ENCODE results near the gene ZBTB25.

ZBTB25 gene

GRCh38 chr14:64502456-64502855 lies 1.2 kb downstream of the ZBTB25 start:
- TF ChIP-seq CTCF (IDR thresholded peaks at IDR 0.05), result no peak

DNA sequence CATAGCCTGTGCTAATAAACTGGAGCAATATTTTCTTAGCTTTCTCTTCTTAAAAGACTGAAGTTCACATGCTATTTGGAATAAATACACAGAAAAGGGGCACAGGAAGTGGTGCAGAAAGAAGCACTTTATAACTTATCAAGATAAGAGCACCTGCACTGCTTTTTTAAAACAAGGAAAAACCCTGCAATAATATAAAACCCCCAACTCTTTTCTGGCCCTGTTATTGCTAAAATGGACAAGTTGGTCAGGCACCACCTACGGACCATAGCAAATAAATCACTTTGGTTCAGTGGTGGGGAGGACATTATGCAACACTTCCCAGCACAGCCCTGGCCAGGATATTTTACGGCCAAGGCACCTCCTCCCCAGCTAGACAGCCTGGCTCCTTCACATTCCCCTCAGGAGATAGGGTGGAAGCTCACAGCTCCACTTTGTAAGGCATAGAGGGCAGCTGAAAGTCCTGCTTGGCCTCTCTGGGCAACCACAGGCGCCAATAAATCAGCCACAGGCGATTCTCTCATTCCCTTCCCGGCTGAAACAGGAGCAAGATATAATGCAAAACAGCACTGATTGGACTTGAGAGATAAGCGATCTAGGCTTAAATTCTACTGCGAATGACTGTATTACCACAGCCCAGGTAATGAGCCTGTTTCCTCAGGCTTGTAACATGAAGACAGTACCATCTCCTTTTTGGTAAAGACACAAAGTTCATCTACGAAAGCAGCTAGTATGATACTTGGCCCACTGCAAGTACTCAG lies 2.0 kb downstream of the ZBTB25 start:
- no peak for TF ChIP-seq CTCF (IDR thresholded peaks at IDR 0.05)

DNA sequence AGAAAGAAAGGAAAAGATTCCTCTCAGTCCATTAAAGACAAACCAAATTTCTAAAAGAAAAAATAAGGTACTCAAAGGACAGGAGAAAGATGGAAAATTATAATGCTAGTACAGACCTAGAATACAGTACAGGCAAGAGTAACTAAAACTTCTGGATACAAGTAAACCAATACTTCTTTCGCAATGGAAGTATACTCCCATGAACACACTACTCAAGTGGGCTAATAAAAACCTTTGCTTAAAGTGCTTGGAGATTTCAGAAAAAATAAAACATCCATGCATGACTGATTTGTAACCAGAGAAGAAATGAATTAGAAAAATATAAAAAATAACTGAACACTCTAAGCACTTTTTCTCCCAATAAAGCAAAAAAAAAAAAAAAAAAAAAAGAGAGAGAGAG lies 3.5 kb downstream of the ZBTB25 start:
- TF ChIP-seq CTCF (IDR thresholded peaks at IDR 0.05), result no peak

GRCh38 chr14:64496764-64497163 lies 6.9 kb downstream of the ZBTB25 start:
- no peak for TF ChIP-seq CTCF (IDR thresholded peaks at IDR 0.05)

DNA sequence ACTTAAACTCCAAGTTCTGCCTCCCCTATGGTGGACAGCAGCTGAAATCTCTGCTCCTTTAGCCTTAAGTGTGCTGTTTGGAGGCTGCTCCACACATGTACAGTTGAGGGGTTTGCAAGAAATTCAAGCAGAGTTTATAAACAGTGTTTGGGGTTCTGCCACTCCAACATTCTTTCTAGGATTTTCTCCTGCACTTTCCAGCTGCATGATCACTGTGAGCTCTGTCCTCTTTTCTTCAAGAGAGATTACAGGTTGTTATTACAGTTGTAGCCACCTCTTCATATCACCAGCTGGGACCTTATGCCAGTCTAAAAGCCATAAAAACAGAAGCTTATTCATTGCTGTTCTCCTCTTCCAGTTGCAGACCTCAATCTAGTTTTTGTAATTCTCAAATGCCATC lies 8.4 kb downstream of the ZBTB25 start:
- TF ChIP-seq CTCF (IDR thresholded peaks at IDR 0.05), result no peak

- TF ChIP-seq CTCF (IDR thresholded peaks at IDR 0.05), result no peak
These were observed 10.2 kb downstream of the ZBTB25 start for GRCh38 chr14:64493455-64493854.

DNA sequence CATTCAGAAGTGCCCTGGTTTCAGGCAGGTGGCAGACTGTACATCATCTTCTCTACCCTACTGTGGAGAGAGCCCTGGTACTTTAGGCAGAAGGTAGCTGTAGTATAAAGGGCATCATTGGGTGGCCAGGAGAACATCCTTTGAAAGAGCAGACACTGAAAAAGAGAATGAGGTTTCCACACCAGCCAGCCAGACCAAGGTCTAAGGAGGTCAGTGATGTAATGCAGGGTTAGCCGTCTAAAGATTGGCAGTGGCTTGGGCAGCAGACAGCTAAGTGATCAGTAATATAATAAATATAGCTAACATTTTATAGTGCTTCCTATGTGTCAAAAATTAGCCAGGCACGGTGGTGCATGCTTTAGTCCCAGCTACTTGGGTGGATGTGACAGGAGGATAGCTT lies 12.0 kb downstream of the ZBTB25 start:
- TF ChIP-seq CTCF (IDR thresholded peaks at IDR 0.05), result no peak
